Measurements from ENCODE around the gene SLC30A3. TPM values are rescaled to one million over a fixed set of nuclear protein-coding genes. Genes with fewer than 3 reads are reported as not detected.

Gene SLC30A3
- total RNA-seq, 2 donors from 2014 or later = 4.4 to 8.5 TPM

DNA sequence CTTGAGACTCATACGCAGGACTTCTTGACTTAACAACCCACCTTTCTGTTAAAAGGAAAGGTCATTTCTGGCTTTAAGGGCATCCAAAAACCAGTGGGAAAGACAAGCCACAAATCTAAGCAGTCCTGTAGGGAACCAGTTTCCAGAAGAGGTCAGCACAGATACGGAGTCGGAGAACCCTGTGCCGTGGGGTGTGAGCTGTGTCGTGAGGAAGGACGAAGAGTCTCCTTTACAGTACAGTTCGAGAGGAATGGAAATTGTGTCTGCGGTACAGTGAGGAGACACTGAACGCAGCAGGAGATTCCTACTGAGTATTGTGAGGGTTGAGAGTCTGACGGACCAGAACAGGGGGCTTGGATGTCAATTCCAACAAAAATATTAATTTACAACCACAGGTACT lies 17.7 kb downstream of the SLC30A3 start:
- ATAC-seq (ENCODE audit: insufficient number of reproducible peaks, low FRiP score, low read depth) (no peak), DNase-seq (ENCODE audit: low spot score) (no peak)
- Histone ChIP-seq H3K4me1 (ENCODE audit: control insufficient read depth in 1 of 2, low read depth in 2 of 2) (peaks cover 3 to 14% of the 10 kb centered on the region in 2 donors), H3K27ac (no peak overlapping the region), H3K9me3 (no peaks in the 10 kb centered on the region), H3K36me3 (peaks cover 20% of the 10 kb centered on the region), H3K27me3 (replicated peaks; ENCODE audit: insufficient read depth) (no peaks in the 10 kb centered on the region), H3K4me3 (no peak overlapping the region)
- TF ChIP-seq, protein P1, sequence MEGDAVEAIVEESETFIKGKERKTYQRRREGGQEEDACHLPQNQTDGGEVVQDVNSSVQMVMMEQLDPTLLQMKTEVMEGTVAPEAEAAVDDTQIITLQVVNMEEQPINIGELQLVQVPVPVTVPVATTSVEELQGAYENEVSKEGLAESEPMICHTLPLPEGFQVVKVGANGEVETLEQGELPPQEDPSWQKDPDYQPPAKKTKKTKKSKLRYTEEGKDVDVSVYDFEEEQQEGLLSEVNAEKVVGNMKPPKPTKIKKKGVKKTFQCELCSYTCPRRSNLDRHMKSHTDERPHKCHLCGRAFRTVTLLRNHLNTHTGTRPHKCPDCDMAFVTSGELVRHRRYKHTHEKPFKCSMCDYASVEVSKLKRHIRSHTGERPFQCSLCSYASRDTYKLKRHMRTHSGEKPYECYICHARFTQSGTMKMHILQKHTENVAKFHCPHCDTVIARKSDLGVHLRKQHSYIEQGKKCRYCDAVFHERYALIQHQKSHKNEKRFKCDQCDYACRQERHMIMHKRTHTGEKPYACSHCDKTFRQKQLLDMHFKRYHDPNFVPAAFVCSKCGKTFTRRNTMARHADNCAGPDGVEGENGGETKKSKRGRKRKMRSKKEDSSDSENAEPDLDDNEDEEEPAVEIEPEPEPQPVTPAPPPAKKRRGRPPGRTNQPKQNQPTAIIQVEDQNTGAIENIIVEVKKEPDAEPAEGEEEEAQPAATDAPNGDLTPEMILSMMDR (IDR thresholded peaks at IDR 0.05) = no peak

DNA sequence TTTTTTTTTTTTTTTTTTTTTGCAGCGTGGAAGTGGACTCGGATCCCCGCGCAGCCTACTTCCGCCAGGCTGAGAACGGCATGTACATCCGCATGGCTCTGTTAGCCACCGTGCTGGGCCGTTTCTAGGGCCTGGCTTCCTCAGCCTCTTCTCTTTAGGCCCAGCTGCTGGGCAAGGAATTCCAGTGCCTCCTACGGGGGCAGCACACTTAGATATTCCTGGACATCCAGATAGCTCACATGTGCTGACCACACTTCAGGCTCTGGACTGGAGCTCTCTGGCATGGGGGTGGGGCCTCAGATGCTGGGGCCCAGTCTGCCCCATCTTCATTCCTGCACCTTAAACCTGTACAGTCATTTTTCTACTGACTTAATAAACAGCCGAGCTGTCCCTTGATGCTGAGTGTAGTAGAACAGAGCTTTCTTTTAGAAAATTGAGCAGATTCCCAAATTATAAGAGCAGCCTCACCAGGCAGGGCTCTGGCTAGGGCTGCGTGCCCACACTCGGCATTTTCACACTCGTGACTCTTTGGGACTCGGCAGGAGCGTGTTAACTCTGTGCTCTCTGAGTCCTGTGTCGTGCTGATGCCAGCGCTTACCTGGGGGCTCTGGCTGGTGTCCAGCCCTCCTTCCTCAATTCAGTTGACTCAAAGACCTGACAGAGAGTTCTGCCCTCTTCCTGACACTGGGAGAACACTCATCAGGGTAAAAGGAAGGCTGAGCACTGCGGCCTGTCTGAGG lies 19.3 kb downstream of the SLC30A3 start:
- no peaks in the 10 kb centered on the region for H3K27me3 ChIP-seq (replicated peaks; ENCODE audit: insufficient read depth)
- H3K9me3 ChIP-seq = no peaks in the 10 kb centered on the region
- DNase-seq (ENCODE audit: low spot score) (no peak), ATAC-seq (ENCODE audit: insufficient number of reproducible peaks, low FRiP score, low read depth) (no peak)
- TF ChIP-seq, protein P1 (IDR thresholded peaks at IDR 0.05) = no peak
- peaks cover 32% of the 10 kb centered on the region for H3K36me3 ChIP-seq
- H3K27ac ChIP-seq = no peak overlapping the region
- H3K4me1 ChIP-seq (ENCODE audit: control insufficient read depth in 1 of 2, low read depth in 2 of 2) = no peaks in the 10 kb centered on the region
- no peak overlapping the region for H3K4me3 ChIP-seq

DNA sequence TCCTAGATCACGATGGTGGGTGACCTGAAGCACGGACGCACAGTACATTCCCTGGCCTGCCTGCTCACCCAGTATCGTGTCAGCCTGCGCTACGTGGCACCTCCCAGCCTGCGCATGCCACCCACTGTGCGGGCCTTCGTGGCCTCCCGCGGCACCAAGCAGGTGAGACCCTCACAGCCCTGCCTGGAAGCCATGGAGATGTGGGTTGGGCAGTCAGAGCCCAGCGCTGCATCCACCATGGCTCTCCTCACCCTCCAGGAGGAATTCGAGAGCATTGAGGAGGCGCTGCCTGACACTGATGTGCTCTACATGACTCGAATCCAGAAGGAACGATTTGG lies 20.3 kb downstream of the SLC30A3 start:
- ATAC-seq (ENCODE audit: insufficient number of reproducible peaks, low FRiP score, low read depth) (no peak), DNase-seq (ENCODE audit: low spot score) (no peak)
- Histone ChIP-seq H3K9me3 (no peaks in the 10 kb centered on the region), H3K36me3 (peaks cover 42% of the 10 kb centered on the region), H3K4me3 (no peak overlapping the region), H3K4me1 (ENCODE audit: control insufficient read depth in 1 of 2, low read depth in 2 of 2) (no peaks in the 10 kb centered on the region), H3K27ac (no peak overlapping the region), H3K27me3 (replicated peaks; ENCODE audit: insufficient read depth) (no peaks in the 10 kb centered on the region)
- TF ChIP-seq, protein P1 (IDR thresholded peaks at IDR 0.05) = no peak

DNA sequence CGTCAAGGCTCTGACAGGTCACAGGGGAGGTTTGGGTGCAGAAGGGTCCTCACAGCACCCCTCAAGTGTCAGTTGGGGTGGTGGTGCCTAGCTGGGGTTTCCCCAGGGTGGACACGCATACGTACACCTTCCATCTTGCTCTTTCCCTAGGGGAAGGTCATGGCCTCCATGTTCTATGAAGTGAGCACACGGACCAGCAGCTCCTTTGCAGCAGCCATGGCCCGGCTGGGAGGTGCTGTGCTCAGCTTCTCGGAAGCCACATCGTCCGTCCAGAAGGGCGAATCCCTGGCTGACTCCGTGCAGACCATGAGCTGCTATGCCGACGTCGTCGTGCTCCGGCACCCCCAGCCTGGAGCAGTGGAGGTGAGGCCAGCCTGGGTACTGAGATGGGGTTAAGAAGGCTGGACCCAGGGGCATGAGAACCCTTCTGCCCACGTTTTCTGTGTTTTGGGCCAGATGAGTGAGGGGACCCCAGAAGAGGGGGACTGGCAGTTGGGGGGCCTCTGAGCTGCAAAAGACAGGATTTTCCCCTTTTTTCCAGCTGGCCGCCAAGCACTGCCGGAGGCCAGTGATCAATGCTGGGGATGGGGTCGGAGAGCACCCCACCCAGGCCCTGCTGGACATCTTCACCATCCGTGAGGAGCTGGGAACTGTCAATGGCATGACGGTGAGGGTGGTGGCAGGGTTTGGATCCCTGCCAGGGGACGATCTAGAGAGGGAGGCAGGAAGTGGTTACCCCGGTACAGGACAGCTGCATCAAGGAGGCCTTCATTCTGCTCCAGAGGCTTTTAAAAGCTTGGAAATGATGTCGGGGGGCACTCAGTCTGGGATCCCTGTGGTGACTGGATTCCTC lies 20.9 kb downstream of the SLC30A3 start:
- ATAC-seq (ENCODE audit: insufficient number of reproducible peaks, low FRiP score, low read depth) = no peak
- TF ChIP-seq, protein P1 (IDR thresholded peaks at IDR 0.05) = no peak

DNA sequence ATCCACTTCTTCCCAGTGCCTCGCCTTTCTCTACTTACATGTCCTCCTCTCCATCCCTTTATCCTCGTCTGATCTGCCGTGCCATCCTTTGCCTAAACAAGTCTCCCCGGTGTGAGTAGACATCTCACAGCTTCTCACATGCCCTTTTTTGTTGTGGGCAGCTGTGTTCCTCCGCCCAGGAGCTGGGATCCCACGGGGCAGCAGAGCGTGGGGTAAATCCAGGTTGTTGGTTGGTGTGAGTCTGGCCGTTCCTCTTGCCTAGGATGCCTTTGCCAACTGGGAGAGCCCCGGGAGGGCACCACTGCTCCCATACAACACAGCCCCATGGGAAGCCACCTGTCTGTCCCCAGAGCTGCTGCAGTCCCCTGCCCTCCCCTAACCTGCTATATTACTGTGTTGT lies 22.4 kb downstream of the SLC30A3 start:
- Histone ChIP-seq H3K27me3 (replicated peaks; ENCODE audit: insufficient read depth) (no peaks in the 10 kb centered on the region), H3K4me3 (no peak overlapping the region), H3K4me1 (ENCODE audit: control insufficient read depth in 1 of 2, low read depth in 2 of 2) (no peaks in the 10 kb centered on the region), H3K9me3 (no peaks in the 10 kb centered on the region), H3K36me3 (peaks cover 52% of the 10 kb centered on the region), H3K27ac (no peak overlapping the region)
- TF ChIP-seq, protein P1 (IDR thresholded peaks at IDR 0.05) = no peak
- ATAC-seq (ENCODE audit: insufficient number of reproducible peaks, low FRiP score, low read depth) (no peak), DNase-seq (ENCODE audit: low spot score) (no peak)

More for the DNA sequence above, 20.9 kb downstream of the SLC30A3 start:
- no peaks in the 10 kb centered on the region for H3K27me3 ChIP-seq (replicated peaks; ENCODE audit: insufficient read depth)
- no peaks in the 10 kb centered on the region for H3K9me3 ChIP-seq
- H3K36me3 ChIP-seq = peaks cover 48% of the 10 kb centered on the region
- no peaks in the 10 kb centered on the region for H3K4me1 ChIP-seq (ENCODE audit: control insufficient read depth in 1 of 2, low read depth in 2 of 2)
- DNase-seq (ENCODE audit: low spot score) = no peak
- H3K27ac ChIP-seq = no peak overlapping the region
- H3K4me3 ChIP-seq = no peak overlapping the region
